ENCODE measurements around the gene TSPAN17. TPM values are rescaled to one million over a fixed set of nuclear protein-coding genes. Genes with fewer than 3 reads are reported as not detected.

TSPAN17 gene
- total and polyA plus RNA-seq, 9 of the 15 experiments (the other 6 are each of a cell fraction or from before 2014, with no cell fraction given): 0.73 to 58.3 (median 34.5) TPM

DNA sequence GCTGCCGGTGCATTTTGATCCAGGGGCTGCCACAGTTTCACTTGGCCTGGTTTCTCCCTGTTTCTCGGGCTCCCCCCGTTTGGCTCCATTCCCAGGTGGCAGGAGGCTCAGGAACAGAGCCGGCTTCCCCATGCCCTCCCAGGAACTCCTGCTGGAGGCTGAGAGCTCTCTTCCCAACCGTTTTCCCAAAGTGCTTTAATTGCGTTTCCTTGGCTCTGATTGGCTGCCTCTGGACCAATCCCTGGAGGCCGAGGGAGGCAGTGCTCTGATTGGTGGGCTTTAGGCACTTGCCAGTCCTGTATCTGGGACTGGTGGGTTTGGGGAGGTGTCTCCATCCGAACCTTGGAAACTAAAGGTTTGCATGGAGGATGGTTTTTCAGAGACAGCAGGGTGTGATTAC lies 4.9 kb downstream of the TSPAN17 start:
- FAIRE-seq: peak; percentile 54
- WGBS (ENCODE audit: insufficient coverage, low coverage, missing lambda C conversion rate): 80% methylated on average over 8 of the region's 8 CpGs
- POLR2A ChIA-PET: interaction anchor here (0.8 to 0.9 kb wide), 2 partner anchors 35 to 59 kb away, joined by 3 to 4 read pairs; no protein-coding TSS in a partner anchor

More for the DNA sequence above, 4.9 kb downstream of the TSPAN17 start:
- CTCF ChIA-PET (ENCODE audit: low intra/inter-chr PET ratio): no interaction called here
- BruUV-seq (replicated peaks): no TSS peak
- Histone ChIP-seq H3K4me3 (no peak overlapping the region), H3K79me2 (ENCODE audit: control insufficient read depth, insufficient read depth, low read length) (peaks cover 45% of the 10 kb centered on the region), H3K36me3 (ENCODE audit: control insufficient read depth, insufficient read depth, low read length) (peaks cover 32% of the 10 kb centered on the region; the same call in 2 of the 3 replicates), H3K9me1 (ENCODE audit: control insufficient read depth, insufficient read depth, low read length) (peaks cover 19% of the 10 kb centered on the region), H2AFZ (ENCODE audit: low read depth, low read length) (no peak overlapping the region), H3K4me2 (ENCODE audit: insufficient read depth, low read length) (no peak overlapping the region), H3K27me3 (ENCODE audit: control insufficient read depth in 2 of 2, insufficient read depth in 2 of 2, low read length in 2 of 2) (no peaks in the 10 kb centered on the region), H3K9ac (ENCODE audit: insufficient read depth in 1 of 2, low read depth in 2 of 2, low read length in 2 of 2) (no peak overlapping the region), H3K27ac (ENCODE audit: extremely low read depth, low read depth, low read length) (no peak overlapping the region), H4K20me1 (replicated peaks; ENCODE audit: control insufficient read depth, insufficient read depth, low read length) (peaks cover 19% of the 10 kb centered on the region), H3K4me1 (replicated peaks in 1 of 2; ENCODE audit: control insufficient read depth in 2 of 2, insufficient read depth in 2 of 2, low read length in 2 of 2) (peaks cover 26 to 63% of the 10 kb centered on the region in 2 experiments), H3K9me3 (replicated peaks; ENCODE audit: control insufficient read depth, insufficient read depth, low read depth, low read length) (no peaks in the 10 kb centered on the region)
- in situ Hi-C loops (cut with MboI): no loop called here
- intact Hi-C loops (cut with micrococcal nuclease): no loop called here
- DNase-seq (ENCODE audit: extremely low read depth in 1 of 4, low spot score in 3 of 4) (peak in 3 of 4 experiments; percentile 79 to 88 (median 87)), ATAC-seq (no peak)
- TF ChIP-seq KDM4B (IDR thresholded peaks at IDR 0.05; ENCODE audit: borderline replicate concordance in 2 of 2, low read depth in 1 of 2): no peak
- no peak for TF ChIP-seq ZNF561 (CRISPR knock-in tag; conservative IDR thresholded peaks at IDR 0.05)
- TF ChIP-seq NFYB (IDR thresholded peaks at IDR 0.05; ENCODE audit: extremely low read depth, insufficient read length): peak; percentile 67
- no peak for TF ChIP-seq MYNN (IDR thresholded peaks at IDR 0.05)
- TF ChIP-seq MYNN (CRISPR knock-in tag; IDR thresholded peaks at IDR 0.05): no peak
- no peak for TF ChIP-seq ZBTB1 (CRISPR knock-in tag; IDR thresholded peaks at IDR 0.05; ENCODE audit: borderline replicate concordance, low read depth)
- no peak for TF ChIP-seq CHD4 (IDR thresholded peaks at IDR 0.05; ENCODE audit: insufficient read depth, insufficient replicate concordance, low read depth, low read length, poor library complexity, severe bottlenecking)
